Measurements from ENCODE around the gene CSNK1A1L. TPM values are rescaled to one million over a fixed set of nuclear protein-coding genes. Genes with fewer than 3 reads are reported as not detected.

CSNK1A1L gene
- total and polyA plus RNA-seq, 8 donors: not detected

DNA sequence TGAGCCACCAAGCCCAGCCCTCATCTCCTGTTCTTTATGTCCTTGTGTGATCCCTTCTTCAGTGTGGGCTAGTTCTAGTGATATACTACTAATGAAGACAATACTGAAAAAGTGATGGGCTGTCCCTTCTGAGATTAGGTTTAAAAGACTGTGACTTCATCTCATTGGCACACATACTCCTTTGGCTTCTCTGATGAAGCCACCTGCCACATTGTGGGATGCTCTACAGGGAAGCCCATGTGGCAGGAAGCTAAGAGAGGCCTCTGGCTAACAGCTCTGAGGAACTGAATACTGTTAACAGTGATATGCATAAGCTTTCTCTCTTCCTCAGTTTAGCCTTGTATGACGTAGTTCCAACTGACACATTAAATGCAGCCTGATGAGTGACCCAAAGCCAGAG, 13.6 kb downstream of the CSNK1A1L start:
- TF ChIP-seq POLR2AphosphoS5 (IDR thresholded peaks at IDR 0.05) (no peak), POLR2A (IDR thresholded peaks at IDR 0.05) (no peak), EP300 (IDR thresholded peaks at IDR 0.05) (no peak)
- TF ChIP-seq, protein P1, sequence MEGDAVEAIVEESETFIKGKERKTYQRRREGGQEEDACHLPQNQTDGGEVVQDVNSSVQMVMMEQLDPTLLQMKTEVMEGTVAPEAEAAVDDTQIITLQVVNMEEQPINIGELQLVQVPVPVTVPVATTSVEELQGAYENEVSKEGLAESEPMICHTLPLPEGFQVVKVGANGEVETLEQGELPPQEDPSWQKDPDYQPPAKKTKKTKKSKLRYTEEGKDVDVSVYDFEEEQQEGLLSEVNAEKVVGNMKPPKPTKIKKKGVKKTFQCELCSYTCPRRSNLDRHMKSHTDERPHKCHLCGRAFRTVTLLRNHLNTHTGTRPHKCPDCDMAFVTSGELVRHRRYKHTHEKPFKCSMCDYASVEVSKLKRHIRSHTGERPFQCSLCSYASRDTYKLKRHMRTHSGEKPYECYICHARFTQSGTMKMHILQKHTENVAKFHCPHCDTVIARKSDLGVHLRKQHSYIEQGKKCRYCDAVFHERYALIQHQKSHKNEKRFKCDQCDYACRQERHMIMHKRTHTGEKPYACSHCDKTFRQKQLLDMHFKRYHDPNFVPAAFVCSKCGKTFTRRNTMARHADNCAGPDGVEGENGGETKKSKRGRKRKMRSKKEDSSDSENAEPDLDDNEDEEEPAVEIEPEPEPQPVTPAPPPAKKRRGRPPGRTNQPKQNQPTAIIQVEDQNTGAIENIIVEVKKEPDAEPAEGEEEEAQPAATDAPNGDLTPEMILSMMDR (IDR thresholded peaks at IDR 0.05): no peak
- no peaks in the 10 kb centered on the region for H3K36me3 ChIP-seq
- no peak for DNase-seq
- H3K4me1 ChIP-seq: peaks cover 0 to 14% (median 5%) of the 10 kb centered on the region in 4 donors
- peak overlapping the region in 2 of 5 donors; percentile 16 to 46 for H3K27ac ChIP-seq
- intact Hi-C loops (cut with DNase I; ENCODE audit: low total_unique reads): no loop called here
- H3K4me3 ChIP-seq: no peak overlapping the region
- 59 to 76% (median 66%) methylated on average over 1 of the region's 1 CpG for WGBS, 5 donors
- no peaks in the 10 kb centered on the region for H3K9me3 ChIP-seq
- no peaks in the 10 kb centered on the region for H3K27me3 ChIP-seq

DNA sequence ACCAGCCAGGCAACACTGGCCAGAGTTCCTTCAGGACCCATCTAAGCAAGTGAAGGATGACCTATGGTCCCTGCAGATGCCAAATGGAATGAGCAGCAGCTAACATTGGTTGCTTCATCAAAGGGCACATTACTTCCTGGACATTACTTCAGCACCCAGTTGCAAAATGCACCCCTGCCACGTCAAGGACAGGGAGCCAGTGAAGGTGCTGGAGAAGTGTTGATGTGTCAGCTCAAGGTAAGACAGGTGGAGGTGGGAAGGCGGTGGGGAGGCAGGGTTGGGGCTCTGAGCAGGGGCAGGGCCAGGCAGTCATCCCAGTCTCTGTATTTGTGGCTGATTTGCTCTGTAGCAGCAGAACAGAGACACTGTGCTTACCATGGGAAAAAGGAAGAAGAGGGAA, 14.6 kb downstream of the CSNK1A1L start:
- DNase-seq: no peak
- TF ChIP-seq EP300 (IDR thresholded peaks at IDR 0.05) (no peak), POLR2A (IDR thresholded peaks at IDR 0.05) (no peak)
- TF ChIP-seq, protein P1 (IDR thresholded peaks at IDR 0.05): no peak
- Histone ChIP-seq H3K4me3 (no peak overlapping the region), H3K27ac (peak overlapping the region in 1 of 5 donors; percentile 46), H3K9me3 (no peaks in the 10 kb centered on the region), H3K4me1 (peaks cover 0 to 14% (median 5%) of the 10 kb centered on the region in 4 donors), H3K27me3 (no peaks in the 10 kb centered on the region), H3K36me3 (no peaks in the 10 kb centered on the region)
- WGBS, 5 donors: 78 to 83% (median 82%) methylated on average over 2 of the region's 2 CpGs
- intact Hi-C loops (cut with DNase I; ENCODE audit: low total_unique reads): no loop called here

- Histone ChIP-seq H3K4me3 (no peak overlapping the region), H3K36me3 (no peaks in the 10 kb centered on the region), H3K4me1 (peaks cover 0 to 14% (median 4%) of the 10 kb centered on the region in 4 donors), H3K27ac (no peak overlapping the region), H3K27me3 (no peaks in the 10 kb centered on the region), H3K9me3 (no peaks in the 10 kb centered on the region)
- DNase-seq: no peak
- TF ChIP-seq, protein P1 (IDR thresholded peaks at IDR 0.05): no peak
- WGBS, 5 donors: 90 to 94% (median 91%) methylated on average over 3 of the region's 3 CpGs
- intact Hi-C loops (cut with DNase I; ENCODE audit: low total_unique reads): no loop called here
These were observed 16.0 kb downstream of the CSNK1A1L start for GRCh38 chr13:37089495-37089894.

- Histone ChIP-seq H3K9me3 (no peaks in the 10 kb centered on the region), H3K4me3 (no peak overlapping the region), H3K27ac (no peak overlapping the region), H3K36me3 (no peaks in the 10 kb centered on the region), H3K27me3 (no peaks in the 10 kb centered on the region), H3K4me1 (no peaks in the 10 kb centered on the region)
- intact Hi-C loops (cut with DNase I; ENCODE audit: low total_unique reads): no loop called here
- no peak for DNase-seq
- TF ChIP-seq POLR2AphosphoS5 (IDR thresholded peaks at IDR 0.05): no peak
- TF ChIP-seq, protein P1 (IDR thresholded peaks at IDR 0.05): no peak
- TF ChIP-seq EP300 (IDR thresholded peaks at IDR 0.05): no peak
- TF ChIP-seq POLR2A (IDR thresholded peaks at IDR 0.05): no peak
- WGBS, 5 donors: 55 to 88% (median 84%) methylated on average over 2 of the region's 2 CpGs
These were observed 18.0 kb downstream of the CSNK1A1L start for GRCh38 chr13:37087486-37087885.
